Suprapubic skin (tissue), 4 donors: ENCODE measurements around the gene EXD3. TPM values are rescaled to one million over a fixed set of nuclear protein-coding genes. Genes with fewer than 3 reads are reported as not detected.
A peak's percentile ranks its signal among the peaks of the same experiment; 100 is the strongest.

Experiments
- DNase-seq, 2 donors: peaks; one replicate each; pipeline ENCODE4 v3.0.0-alpha.2; 2019; ENCODE audit warnings: low spot score in 2 of 2
- H3K27ac ChIP-seq: fragments of 200-600 bp; sonication (generic); one replicate; pipeline ENCODE4 v1.5.1; 2019
- H3K27me3 ChIP-seq: fragments of 200-600 bp; sonication (generic); one replicate; pipeline ENCODE4 v1.5.1; 2019
- H3K36me3 ChIP-seq: fragments of 200-600 bp; sonication (generic); one replicate; pipeline ENCODE4 v1.5.1; 2019
- H3K4me1 ChIP-seq: fragments of 200-600 bp; sonication (generic); one replicate; pipeline ENCODE4 v1.5.1; 2019
- H3K4me3 ChIP-seq: fragments of 200-600 bp; sonication (generic); one replicate; pipeline ENCODE4 v1.5.1; 2019; ENCODE audit warnings: mild to moderate bottlenecking
- H3K9me3 ChIP-seq: fragments of 200-600 bp; sonication (generic); one replicate; pipeline ENCODE4 v1.5.1; 2019
- EP300 ChIP-seq: sonication (generic); formaldehyde crosslinking; IDR thresholded peaks from one replicate; pipeline ENCODE4 v1.6.1; 2017; ENCODE audit warnings: antibody characterized with exemption
- POLR2A ChIP-seq, 2 donors: fragments of 450-650 bp; IDR thresholded peaks; one replicate each; pipeline ENCODE4 v1.6.1; 2017; ENCODE audit warnings: antibody characterized with exemption in 2 of 2, mild to moderate bottlenecking in 2 of 2, moderate library complexity in 2 of 2
- POLR2AphosphoS5 ChIP-seq, 3 donors: sonication (generic); formaldehyde crosslinking; IDR thresholded peaks; one replicate each; pipeline ENCODE4 v1.6.1; 2017; ENCODE audit warnings: antibody characterized with exemption in 3 of 3
- WGBS: methylation state at CpG from one replicate; pipeline ENCODE4 v1.1.5; 2018; 5-methylcytosine and 5-hydroxymethylcytosine counted together
- total RNA-seq, 4 donors: library from RNA; depleted of rRNA; stranded (reverse); fragments of >200 nt; gene quantifications; one replicate each; pipeline ENCODE4 v1.1.0, GENCODE V29; 2016
- TF ChIP-seq, protein P1 (sequence below), 2 donors: fragments of 200-600 bp in 1 of 2; fragments of 450-650 bp in 1 of 2; sonication (generic) in 1 of 2; IDR thresholded peaks; one replicate each; pipeline ENCODE4 v1.5.1; 2016 to 2019; ENCODE audit warnings: antibody characterized with exemption in 2 of 2, mild to moderate bottlenecking in 1 of 2, moderate library complexity in 1 of 2

Gene EXD3
- total RNA-seq, 4 donors from 2014 or later, result 7.3 to 54.0 (median 16.4) TPM

DNA sequence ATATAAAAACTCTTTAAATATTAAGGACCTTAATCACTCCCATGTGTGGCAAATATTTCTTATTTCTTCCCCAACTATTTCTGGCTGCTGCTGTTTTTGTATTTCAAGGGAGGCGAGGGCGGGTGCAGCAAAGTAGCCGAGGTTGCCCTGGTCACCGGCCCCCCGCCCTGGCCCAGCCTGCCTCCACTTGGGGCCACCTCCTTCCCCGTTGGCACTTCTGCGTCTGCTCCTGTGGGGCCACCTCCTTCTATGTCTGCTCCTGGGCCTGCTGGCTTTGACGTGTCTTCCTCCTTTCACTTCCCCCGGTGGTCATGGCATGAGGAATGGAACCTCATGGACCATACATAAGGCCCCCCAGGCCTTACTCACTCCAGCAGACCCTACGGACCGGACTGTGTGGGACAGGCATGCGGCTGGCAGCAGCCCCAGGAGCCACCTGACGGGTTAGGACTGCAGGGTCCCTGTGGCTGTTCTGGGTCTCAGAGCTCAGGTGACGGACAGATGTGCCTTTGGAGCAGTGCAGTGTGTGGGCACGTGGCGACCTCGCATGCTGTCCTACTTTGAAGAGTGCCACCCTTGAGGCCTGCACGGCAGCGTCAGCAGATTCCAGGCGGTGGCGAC, 24.0 kb upstream of the EXD3 start:
- peaks cover 1% of the 10 kb centered on the region for H3K27me3 ChIP-seq
- 45% methylated on average over 13 of the region's 21 CpGs for WGBS
- H3K9me3 ChIP-seq, result no peaks in the 10 kb centered on the region
- peaks cover 14% of the 10 kb centered on the region for H3K36me3 ChIP-seq
- no peak overlapping the region for H3K27ac ChIP-seq
- no peak overlapping the region for H3K4me3 ChIP-seq
- DNase-seq, result peak in 1 of 2 donors; percentile 65
- no peak for TF ChIP-seq POLR2A (IDR thresholded peaks at IDR 0.05)
- no peak for TF ChIP-seq EP300
- TF ChIP-seq, protein P1, sequence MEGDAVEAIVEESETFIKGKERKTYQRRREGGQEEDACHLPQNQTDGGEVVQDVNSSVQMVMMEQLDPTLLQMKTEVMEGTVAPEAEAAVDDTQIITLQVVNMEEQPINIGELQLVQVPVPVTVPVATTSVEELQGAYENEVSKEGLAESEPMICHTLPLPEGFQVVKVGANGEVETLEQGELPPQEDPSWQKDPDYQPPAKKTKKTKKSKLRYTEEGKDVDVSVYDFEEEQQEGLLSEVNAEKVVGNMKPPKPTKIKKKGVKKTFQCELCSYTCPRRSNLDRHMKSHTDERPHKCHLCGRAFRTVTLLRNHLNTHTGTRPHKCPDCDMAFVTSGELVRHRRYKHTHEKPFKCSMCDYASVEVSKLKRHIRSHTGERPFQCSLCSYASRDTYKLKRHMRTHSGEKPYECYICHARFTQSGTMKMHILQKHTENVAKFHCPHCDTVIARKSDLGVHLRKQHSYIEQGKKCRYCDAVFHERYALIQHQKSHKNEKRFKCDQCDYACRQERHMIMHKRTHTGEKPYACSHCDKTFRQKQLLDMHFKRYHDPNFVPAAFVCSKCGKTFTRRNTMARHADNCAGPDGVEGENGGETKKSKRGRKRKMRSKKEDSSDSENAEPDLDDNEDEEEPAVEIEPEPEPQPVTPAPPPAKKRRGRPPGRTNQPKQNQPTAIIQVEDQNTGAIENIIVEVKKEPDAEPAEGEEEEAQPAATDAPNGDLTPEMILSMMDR (IDR thresholded peaks at IDR 0.05), result no peak
- no peak for TF ChIP-seq POLR2AphosphoS5 (IDR thresholded peaks at IDR 0.05)
- peaks cover 25% of the 10 kb centered on the region for H3K4me1 ChIP-seq

DNA sequence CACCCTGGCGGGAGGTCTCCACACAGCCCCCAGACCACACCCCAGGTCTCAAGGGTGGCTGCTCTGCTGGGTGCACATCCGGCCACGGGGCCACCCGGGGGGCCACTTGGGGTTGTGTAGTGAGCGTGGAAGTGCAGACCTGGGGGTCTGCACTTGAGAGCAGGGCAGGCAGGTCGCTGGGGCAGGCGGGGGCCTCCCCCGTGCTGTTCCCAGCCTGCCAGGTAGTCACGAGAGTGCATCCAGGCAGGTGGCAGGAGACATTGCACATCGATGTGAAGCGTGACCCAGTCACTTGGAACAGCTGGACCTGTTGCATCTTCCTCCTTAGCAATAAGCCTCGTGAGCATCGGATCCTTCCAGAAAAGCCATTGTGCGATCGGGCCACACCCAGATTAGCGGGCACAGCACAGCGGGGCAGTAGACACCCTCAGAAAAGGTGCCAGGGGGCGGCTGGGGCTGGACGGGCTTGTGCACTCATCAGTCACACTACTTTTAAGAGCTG, 23.0 kb upstream of the EXD3 start:
- Histone ChIP-seq H3K36me3 (peaks cover 14% of the 10 kb centered on the region), H3K27me3 (peaks cover 11% of the 10 kb centered on the region), H3K4me1 (peaks cover 34% of the 10 kb centered on the region), H3K27ac (no peak overlapping the region), H3K4me3 (no peak overlapping the region), H3K9me3 (no peaks in the 10 kb centered on the region)
- TF ChIP-seq POLR2A (IDR thresholded peaks at IDR 0.05) (no peak), POLR2AphosphoS5 (IDR thresholded peaks at IDR 0.05) (peak in 1 of 3 donors; percentile 12)
- WGBS, result 44% methylated on average over 7 of the region's 19 CpGs
- peak in 1 of 2 donors; percentile 76 for DNase-seq

DNA sequence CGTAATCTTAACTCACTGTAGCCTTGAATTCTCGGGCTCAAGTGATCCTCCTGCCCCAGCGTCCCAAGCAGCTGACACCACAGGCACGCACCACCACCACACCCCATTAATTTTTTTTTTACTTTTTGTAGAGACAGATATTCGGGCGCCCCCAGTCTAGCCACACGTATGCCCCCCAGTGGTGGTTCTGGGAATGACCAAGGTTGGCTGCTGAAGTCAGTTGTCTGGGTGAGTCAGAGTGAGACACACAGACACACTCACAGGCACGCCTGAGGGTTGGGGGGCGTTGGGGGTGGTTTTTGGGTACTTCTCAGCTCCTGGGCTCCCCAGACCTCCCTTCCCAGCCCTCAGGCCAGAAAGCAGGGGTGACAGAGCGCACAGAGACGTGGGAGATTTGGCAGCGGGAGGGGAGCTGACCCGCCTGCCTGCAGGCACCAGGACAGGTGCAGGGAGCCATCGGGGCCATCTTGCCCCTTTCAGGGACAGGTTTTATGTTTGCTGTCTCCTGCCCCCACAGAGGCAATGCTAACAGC, 22.4 kb upstream of the EXD3 start:
- peak in 1 of 2 donors; percentile 92 for DNase-seq
- no peak overlapping the region for H3K4me3 ChIP-seq

DNA sequence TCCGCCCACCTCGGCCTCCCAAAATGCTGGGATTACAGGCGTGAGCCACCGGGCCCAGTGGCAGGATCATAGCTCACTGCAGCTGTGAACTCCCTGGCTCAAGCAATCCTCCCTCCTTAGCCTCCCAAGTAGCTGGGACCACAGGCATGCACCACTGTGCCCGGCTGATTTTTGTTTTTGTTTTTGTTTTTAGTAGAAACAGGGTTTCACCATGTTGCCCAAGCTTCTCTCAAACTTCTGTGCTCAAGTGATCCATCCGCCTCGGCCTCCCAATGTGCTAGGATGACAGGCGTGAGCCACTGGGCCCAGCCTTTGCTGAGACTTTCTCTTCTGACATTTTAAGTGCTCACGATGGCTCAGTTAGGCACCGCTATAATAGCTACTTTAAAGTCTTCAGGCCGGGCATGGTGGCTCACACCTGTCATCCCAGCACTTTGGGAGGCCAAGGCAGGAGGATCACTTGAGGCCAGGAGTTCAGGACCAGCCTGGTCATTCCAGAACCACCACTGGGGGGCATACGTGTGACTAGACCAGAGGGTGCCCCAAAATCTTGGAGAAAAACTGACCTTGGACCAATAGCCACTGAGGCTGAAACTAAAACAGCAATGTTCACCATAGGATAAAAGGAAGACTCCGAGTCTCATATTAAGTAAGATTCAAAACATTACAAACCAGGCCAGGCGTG, 21.3 kb upstream of the EXD3 start:
- Histone ChIP-seq H3K4me3 (no peak overlapping the region), H3K27ac (no peak overlapping the region), H3K27me3 (peaks cover 11% of the 10 kb centered on the region), H3K9me3 (no peaks in the 10 kb centered on the region), H3K36me3 (peaks cover 5% of the 10 kb centered on the region), H3K4me1 (peaks cover 34% of the 10 kb centered on the region)
- TF ChIP-seq, protein P1 (IDR thresholded peaks at IDR 0.05), result no peak
- no peak for TF ChIP-seq POLR2A (IDR thresholded peaks at IDR 0.05)
- TF ChIP-seq EP300, result no peak
- no peak for TF ChIP-seq POLR2AphosphoS5 (IDR thresholded peaks at IDR 0.05)
- DNase-seq, result peak in 1 of 2 donors; percentile 56
- 88% methylated on average over 14 of the region's 14 CpGs for WGBS

More for the DNA sequence above, 22.4 kb upstream of the EXD3 start:
- peaks cover 14% of the 10 kb centered on the region for H3K36me3 ChIP-seq
- peaks cover 34% of the 10 kb centered on the region for H3K4me1 ChIP-seq
- no peak overlapping the region for H3K27ac ChIP-seq
- 12% methylated on average over 14 of the region's 14 CpGs for WGBS
- H3K9me3 ChIP-seq, result no peaks in the 10 kb centered on the region
- TF ChIP-seq, protein P1 (IDR thresholded peaks at IDR 0.05), result peak; percentile 62 to 84
- TF ChIP-seq POLR2A (IDR thresholded peaks at IDR 0.05) (no peak), EP300 (no peak)
- peaks cover 11% of the 10 kb centered on the region for H3K27me3 ChIP-seq

DNA sequence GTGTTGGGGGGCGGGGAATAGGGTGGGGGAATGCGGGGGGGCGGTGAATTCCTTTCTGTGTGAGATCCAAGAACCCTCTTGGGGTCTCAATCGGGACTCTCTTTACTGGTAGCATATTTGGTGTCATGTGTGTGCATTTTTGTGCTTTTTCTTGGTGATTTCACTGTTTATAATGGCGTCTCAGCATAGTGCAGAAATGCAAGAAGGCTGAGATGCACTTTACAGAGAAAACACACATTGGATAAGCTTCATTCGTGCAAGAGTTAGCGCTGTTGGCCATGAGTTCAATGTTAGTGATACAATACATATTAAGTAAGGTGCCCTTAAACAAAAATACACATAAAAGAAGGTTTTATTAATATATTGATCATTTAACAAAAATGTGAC, 19.0 kb upstream of the EXD3 start:
- TF ChIP-seq EP300, result no peak
- H3K4me1 ChIP-seq, result peaks cover 35% of the 10 kb centered on the region
- H3K27me3 ChIP-seq, result peaks cover 28% of the 10 kb centered on the region
- no peaks in the 10 kb centered on the region for H3K36me3 ChIP-seq
- H3K9me3 ChIP-seq, result no peaks in the 10 kb centered on the region
- H3K27ac ChIP-seq, result no peak overlapping the region
- H3K4me3 ChIP-seq, result peak overlapping the region; percentile 51
- DNase-seq, result no peak
- 19% methylated on average over 6 of the region's 7 CpGs for WGBS

DNA sequence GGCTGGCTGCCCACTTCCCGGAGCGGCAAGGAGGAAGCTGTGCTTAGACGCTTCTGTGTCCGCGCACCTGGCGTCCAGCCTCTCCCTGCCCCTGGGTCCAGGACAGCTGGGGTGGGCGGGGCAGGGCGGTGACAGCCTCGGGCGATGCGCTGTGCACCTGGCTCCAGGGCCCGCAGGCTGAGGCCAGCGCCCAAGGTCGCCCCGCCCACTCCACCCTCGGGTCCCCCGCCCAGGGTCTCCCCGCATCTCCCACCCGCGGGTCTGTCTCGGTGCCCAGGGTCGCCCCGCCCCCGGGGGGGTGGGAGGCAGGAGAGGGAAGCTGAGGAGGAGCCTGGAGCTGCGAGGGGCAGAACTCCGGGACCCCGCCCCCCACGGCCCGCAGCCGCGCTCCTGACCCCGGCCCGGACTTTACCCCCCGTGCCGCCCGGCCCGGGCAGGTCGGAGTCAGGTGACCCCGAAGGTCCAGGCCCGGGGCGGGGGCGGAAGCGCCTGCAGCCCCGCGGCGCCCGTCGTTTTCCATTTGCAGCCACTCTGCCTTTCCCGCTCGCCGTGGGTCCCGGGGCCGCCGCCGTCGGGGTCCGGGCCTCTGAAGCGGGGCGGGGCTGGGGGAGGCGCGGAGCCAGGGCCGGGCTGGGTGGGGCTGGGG, 18.4 kb upstream of the EXD3 start, which contains the start of gene ENTPD8:
Gene ENTPD8 (minus strand): TSS at position 69 of the 646 bp plus-strand sequence. CDS start 3,072 bp downstream, outside the sequence.
- H3K4me1 ChIP-seq, result peaks cover 35% of the 10 kb centered on the region
- DNase-seq, result peak in 1 of 2 donors; percentile 65
- H3K9me3 ChIP-seq, result no peaks in the 10 kb centered on the region
- H3K27ac ChIP-seq, result no peak within 1 kb of the TSS
- TF ChIP-seq EP300 (no peak), POLR2A (IDR thresholded peaks at IDR 0.05) (no peak), POLR2AphosphoS5 (IDR thresholded peaks at IDR 0.05) (no peak)
- TF ChIP-seq, protein P1 (IDR thresholded peaks at IDR 0.05), result no peak
- H3K36me3 ChIP-seq, result no peaks in the 10 kb centered on the region
- peak within 1 kb of the TSS; percentile 51 for H3K4me3 ChIP-seq
- H3K27me3 ChIP-seq, result peaks cover 31% of the 10 kb centered on the region
- WGBS, result 0% methylated on average over 3 of the region's 62 CpGs
